Stimulated activated CD4-positive, alpha-beta T cell treated with anti-CD3 and anti-CD28 coated beads, Interleukin-1b, Interleukin-23, amount 100 ng/mL, for 48 hours (primary cell): ENCODE measurements around the gene PICK1.
"Not testable (repeated sequence)": the region's sequence is repeated elsewhere in the genome, so short reads cannot be mapped to it uniquely, and the experiment has no call there.

Source experiments
- DNase-seq: peaks from one replicate; pipeline ENCODE4 v3.0.0-alpha.2; 2020

The PICK1 gene

DNA sequence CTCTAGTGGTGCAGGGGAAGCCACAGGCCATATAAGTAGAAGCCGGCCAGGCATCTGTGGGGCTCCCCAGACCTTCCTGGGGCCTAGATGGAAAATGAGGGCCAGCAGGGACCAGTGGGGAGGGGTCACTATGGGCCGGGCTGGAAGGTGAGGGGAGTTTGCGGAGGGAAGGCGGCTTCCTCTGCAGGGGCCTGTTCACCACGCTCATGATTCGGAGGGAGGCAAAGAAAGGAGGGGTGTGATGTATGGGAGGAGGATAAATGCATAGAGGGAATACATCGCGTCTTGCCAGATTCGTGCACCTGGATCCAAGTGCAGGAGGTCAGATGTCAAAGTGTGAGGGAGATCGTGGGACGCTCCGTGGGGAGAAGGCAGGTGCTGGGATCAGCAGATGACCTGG is 19.9 kb downstream of the PICK1 start:
- no peak for DNase-seq

DNA sequence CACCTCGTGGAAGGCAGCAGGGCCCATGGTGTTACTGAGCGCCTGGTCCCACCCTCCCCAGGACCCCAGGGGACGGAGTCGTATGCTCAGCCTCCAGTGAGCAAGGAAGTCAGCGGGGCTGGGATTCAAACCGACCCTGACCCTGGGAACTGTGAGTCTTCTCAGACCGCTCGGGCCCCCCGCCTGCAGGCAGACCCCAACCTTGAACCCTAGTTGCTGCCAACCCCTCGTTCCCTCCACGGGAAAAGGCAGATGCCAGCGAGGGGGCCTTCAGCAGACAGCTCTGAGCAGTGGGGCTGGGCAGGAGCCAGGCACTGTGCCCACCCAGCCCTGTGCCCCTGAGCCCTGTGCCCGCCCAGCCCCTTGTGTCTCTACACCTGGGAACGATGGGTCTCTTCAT is 20.4 kb downstream of the PICK1 start:
- no peak for DNase-seq

DNA sequence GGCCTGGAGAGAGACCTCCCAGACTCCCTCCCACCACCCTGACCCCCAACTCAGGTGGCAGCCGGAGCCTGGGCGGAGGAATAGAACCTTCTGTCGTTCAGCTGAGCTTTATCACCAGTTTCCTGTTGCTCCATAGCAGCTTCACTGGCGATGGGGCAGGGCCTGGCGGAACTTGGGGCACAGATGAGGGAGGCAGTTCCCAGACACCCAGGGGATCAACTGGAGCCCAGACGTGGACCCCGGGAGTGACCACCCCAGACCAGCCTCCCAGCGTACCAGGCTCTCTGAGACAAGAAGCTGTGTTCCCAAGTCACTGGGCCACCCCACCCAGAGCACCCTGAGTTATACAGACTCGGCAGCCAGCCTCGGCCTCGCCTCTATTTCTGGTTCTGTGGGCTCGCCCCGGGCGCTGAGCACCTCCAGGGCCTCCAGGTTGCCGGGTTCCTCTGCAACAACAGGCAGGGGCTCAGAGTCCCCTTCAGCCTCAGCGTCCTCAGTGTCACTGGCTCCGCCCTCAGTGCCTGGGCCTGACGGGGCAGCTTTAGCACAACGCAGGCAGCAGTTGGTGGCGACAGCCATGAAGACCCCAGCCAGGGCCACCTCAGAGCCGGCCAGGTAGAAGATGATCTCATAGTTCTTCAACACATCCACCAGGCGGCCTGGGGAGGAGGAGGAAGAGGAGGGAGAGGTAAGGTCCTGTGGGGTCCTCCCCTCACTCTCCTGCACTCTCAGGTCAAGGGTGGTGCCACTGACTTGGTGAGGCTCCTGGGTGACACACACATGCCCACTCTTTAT is 21.0 kb downstream of the PICK1 start:
- DNase-seq, result no peak

DNA sequence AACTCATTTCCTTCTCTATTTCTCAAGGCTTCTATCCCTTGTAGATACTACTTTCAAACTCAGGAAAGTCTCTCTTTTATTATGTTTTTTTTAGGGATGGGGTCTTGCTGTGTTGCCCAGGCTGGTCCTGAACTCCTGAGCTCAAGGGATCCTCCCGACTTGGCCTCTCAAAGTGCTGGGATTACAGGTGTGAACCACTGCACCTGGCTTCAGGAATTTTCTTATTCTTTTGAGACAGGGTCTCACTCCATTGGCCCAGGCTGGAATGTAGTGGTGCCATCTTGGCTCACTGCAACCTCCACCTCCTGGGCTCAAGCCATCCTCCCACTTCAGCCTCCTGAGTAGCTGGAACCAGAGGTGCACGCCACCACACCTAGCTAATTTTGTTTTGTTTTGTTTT is 22.0 kb downstream of the PICK1 start:
- not testable (repeated sequence) for DNase-seq

DNA sequence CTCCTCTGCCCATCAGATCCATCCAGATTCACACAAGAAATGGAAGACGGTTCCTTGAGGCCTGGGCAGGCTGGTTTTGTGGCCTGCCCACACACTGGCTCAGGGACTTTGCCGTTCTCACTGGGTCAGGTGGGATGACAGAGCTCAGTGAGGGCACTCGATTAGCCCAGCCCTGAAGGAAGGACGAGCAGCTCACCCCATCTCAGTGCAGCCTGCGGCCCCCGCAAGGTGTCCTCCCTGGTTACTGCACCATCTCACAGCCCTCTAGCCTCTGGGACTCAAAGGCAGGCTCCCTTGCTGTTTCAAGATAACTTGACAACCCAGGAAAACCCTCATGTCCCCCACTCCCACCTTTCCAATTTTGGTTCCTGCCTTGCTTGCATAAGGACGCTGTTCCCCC is 22.6 kb downstream of the PICK1 start:
- no peak for DNase-seq

DNA sequence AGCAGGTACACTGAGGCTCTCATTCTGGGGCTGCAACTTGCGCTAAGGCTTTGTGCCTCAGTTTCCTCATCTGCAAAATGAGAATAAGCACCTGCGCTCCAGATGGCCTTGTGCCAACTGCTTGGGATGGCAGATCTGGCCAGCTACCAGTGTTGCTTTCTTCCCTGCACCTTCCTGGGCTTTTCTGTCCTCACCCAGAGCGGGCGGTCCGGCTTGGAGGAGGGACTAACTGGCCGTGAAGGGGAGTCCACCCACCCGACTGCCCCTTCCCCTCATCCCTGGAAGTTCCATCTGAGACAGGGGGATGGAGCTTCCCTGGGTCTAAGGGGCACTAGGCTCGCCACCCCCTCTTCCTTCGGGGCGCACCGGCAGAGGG is 23.3 kb downstream of the PICK1 start:
- DNase-seq, result no peak

DNA sequence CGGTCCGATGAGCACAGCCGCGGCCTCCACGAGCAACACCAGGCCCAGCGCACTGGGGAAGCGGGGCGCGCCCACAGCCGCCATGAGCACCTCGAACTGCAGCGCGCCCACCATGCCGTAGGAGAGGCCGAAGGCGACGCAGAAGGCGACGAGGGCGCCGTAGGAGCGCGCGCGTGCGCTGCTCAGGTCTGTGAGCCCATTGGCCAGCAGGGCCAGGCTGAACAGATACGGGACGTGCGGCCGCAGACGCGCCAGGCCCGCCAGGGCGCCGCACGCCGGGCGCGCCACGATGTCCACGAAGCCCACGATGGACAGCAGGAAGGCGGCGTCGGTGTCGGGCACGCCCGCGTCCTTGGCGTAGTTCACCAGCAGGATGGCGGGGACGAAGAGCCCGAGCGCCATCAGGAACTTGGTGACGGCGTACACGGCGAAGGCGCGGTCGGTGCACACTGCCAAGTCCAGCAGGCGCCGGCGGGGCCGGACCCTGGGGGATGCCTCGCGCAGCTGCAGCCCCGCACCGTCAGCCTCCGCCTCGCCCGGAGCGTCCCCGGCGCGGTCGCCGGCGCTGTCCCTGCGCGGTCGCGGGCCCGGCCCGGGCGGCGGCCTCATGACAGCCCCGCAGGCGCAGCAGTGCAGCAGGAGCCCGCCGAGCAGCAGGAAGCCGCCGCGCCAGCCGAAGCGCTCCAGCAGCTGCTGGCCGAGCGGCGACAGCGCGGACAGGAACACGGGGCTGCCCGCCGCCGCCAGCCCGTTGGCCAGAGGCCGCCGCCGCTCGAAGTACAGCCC is 23.8 kb downstream of the PICK1 start:
- DNase-seq, result no peak

DNA sequence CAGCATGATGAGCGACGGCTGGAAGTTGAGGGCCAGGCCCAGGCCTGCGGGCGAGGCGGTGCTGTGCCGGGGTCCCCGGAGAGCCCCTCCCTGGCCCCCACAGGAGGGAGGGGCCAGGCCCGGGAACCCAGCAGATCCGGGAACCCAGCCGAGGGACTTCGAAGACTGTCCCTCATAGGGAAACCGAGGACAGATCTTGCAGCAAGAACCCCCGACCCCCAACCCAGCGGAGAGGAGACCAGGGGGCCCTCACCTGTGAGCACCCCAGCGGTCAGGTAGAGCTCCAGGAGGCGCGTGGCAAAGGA is 24.4 kb downstream of the PICK1 start:
- DNase-seq, result no peak

DNA sequence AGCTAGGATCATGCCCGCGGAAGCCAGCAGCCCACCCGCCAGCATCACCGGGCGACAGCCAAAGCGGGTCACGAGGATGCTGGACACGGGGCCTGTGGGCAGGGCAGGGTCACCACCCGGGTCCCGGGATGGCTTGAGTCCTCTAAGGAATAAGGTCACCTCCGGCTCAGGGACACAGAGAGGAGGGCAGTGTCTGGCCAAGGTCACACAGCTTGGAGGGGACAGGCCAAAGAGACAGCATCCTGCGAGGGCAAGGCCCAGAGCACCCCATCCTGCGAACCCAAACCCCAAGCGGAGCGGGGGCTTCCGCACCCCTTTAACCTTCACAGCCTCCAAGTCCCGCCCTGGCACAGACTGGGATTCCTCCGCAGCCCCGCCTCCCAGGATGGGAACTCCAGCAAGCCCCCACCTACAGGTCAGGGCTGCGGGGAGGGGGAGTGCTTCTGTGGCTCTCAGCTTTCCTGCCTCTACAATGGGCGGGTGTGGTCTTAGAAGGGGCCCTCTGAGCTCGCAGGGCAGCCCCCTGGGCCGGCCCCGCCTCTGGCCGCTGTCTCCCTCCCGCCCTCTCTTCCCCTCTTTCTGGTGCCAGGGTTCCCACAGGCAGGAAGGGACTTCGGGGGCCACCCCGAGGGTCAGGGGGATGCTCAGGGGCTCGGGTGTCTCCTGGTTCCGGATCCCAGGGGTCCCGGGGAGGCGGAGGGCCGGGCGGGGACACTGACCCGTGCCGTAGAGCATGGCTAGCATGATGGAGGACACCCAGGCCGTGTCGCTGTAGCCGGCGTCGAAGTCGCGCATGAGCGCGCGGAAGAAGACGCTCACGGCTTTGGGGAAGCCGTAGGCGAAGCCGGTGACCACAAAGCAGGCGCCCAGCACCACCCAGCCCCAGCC is 25.0 kb downstream of the PICK1 start:
- no peak for DNase-seq

DNA sequence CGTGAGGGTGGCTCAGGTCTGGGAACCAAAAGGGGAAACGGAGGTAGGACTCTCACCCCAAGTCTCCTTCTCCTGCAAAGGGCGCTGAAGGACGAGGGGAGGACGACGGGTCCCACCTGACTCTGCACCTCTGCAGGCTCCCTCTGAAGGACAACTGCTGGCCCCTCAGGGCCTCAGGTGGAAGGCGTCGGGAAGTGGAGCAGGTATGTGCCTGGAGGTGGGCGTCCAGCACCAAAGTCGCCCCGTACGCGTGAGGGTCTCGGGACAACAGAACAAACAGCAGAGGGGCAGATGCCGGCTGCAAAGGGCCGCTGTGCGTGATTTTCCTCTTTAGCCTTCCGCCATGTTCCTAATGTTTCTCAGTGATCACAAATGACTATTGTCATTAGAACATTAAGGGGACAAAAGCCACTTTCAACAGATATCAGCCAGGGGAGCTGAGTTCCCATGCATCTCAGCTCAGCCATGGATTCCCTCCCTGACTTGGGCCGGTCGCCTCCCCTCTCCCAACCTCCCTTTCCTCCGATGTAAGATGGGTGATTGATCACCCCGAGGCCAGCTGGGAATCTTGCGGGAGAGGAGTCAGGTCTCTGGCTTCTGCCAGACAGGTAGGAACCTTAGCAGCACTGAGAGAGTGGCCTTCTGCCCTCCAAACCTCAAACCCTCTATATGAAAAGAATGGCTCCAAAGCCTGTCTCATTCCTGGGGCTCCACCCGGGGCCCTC is 25.9 kb downstream of the PICK1 start:
- no peak for DNase-seq

DNA sequence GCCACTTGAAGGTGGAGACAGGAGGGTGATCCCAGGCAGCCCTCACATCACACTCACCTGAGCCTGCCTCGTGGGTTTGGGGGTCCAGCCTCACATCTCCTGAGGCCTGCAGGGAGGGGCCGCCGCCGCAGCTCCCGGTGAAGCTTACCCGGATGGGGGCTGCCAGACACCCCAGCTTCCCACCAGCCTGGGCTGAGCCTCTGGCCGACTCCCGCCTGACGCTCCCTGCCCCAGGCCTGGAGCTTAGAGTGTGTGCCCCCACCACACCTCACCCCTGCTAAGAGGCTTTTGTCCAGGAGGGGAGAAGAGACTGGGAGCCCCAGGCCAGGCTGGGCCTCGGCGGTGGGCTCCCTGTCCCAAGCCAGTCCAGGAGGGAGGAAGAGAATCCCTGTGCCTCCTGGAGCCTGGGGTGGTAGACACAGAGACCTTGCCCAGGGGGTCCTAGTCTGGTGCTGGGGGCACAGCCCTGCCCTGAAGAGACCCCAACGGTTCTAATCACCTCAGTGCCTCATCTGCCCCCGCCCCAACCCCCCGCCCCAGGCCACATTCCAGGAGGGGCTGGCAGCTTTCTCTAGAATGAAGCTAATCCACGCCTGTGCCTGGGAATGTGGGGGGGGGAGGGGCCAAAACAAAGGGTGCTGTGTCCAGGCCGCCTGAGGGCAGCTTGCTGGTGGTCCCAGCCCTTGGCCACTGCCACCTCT is 26.9 kb downstream of the PICK1 start, which contains the start of gene SLC16A8:
Gene SLC16A8 (minus strand): TSS at position 254 of the 701 bp plus-strand sequence. CDS start 1,311 bp downstream, outside the sequence.
- DNase-seq, result no peak

DNA sequence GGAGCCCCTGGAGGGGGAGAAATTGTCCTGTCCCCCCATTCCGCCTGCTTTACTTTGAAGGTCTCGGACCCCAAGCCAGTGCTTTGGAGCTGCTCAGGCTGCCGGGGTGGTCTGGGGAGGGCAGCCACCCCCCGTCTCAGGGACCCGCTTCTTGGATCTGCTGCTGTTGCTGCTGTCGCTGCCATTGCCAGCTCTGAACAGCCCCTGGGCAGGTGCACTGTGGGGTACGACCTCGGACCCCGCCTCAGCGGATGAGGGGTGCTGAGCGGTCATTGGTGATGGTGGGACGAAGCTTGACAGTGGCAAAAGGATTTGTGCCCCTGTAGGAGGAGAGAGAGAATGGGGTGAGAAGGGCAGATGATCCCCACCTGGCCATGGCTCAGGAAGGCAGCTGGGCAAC is 27.9 kb downstream of the PICK1 start:
- no peak for DNase-seq

DNA sequence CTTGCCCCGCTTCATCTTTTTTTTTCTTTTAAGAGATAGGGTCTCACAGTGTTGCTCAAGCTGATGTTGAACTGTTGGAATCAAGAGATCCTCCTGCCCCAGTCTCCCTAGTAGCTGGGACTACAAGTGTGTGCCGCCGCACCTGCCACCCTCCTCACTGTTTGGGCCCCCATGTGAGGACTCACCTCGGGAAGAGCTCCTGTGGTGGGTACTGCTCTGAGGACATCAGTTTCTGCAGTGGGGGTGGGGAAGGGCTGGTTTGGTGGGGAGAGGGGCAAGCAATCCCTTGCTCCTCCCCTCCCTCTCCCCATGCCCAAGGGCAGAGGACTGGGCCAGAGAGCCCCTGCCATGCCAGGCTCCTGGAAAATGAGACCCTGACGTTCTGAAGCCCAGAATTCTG is 28.3 kb downstream of the PICK1 start:
- DNase-seq, result no peak

DNA sequence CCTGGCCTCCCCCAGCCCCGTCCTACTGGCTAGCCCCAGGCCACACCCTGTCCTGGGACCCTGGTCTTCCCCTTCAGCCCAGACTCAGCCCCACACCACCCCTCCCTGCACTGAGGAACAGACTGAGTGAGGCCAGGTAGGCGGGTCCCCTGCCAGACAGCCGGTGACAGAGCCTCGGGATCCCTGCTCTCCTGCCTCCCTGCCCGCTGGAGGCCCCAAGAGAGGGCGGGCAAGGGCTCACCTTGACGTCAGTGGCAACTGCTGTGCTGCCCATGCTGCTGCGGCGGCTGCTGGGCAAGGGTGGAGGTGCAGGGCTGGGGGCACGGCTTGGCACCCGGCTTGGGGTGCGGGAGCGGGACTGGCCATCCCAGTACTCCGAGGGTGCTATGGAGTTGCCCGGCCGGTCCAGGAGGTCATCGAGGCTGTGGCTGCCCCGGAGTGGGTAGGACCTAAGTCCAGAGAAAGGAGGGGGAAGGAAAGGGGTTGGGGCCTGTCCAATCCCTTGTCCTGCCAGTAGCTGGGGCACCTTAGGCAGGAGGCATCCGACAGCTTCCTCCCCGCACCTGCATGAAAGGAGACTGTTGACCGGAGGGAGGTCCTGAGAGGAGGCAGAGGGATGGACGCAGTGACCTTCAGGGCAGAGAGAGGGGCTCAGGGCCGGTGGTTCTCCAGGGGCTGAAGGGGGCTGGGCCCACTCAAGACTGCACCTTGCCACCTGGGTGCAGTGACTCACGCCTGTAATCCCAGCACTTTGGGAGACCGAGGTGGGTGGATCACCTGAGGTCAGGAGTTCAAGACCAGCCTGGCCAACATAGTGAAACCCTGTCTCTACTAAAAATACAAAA is 29.0 kb downstream of the PICK1 start:
- DNase-seq, result no peak

DNA sequence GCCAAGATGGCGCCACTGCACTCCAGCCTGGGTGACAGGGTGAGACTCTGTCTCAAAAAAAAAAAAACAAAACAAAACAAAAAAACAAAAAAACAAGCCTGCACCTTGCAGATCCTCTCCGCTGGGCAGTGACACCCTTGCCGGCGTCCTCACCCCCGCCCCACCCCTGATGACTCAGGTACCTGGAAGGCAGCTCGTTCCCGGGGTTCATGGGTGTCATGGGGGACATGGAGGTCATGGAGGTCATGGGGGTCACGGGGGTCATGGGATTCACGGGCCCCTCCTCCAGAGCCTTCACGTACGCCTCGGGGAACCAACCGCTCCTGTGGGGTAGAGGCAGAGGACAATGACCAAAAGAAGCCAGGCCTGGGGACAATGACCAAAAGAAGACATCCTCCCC is 29.7 kb downstream of the PICK1 start:
- DNase-seq, result no peak

DNA sequence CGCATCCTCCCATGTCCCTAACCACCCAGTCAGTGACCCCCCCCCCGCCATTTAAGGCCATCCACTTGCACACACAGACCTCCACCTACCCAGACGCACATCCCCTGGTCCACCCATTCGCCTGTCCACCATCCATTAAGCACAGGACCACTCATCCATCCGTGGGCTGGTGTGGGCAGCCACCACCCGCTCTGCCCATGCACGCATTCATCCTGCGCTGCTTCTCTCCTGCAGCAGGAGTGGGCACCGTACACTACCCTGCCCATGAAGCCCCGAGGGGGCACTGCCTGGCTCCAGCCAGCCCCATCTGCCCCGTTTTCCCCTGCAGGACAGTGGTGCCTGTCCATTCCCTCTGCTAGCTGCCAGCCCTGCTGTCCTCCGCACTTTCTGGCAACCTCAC is 30.7 kb downstream of the PICK1 start:
- no peak for DNase-seq

DNA sequence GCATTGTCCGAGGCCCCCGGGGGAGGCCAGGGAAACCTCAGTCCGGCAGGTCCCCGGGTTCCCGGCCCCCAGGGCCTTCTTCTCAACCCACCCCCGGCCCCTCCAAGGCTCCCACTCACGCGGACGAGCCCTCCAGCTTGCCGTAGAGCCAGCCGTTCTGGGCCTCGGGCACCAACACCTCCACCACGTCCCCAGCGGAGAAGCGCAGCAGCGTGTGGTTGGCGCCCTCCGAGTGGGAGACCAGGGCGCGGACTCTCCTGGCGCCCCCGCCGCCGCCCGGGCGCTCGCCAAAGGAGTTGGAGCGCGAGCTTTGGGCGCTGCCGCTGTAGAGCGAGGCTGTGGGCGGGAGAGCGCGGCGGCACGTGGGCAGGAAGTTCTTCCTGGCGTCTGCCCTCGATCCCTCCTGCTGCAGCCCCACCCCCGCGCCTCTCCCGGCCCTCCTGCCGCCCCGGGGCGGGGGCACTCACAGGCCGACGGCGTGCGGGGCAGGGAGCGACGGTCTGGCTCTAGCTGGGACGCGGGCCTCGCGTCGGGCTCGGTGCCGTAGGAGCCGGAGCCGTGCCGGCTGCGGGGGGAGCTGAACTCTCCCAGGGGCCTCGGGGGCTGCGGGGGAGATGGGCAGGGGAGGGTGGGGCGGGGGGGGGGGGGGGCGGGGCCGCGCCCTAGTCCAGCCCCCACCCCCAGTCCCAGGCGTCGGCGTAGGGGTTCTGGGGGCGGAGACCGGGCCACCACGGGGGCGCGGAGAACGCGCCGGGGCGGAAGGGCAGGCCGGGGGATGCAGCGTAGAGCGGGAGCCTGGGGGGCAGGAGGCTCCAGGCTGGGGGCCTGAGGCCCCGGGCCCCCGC is 31.6 kb downstream of the PICK1 start:
- no peak for DNase-seq

DNA sequence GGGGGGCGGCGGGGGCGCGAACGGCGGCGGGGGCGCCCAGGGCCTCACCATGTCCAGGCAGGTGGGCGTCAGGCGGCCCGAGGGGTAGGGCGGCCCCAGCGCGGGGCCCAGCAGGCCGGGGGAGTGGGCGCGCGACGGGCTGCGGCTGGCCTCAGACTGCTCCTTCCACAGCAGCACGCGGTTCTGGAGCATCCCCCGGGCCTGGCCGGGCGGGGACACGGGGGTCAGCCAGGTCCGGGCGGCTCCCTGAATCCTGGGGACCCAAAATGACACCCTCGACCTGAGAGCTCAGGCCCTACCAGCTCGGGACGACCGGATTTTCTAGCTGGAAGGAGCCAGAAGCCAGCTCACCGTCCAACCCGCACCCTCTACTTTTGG is 32.3 kb downstream of the PICK1 start:
- DNase-seq, result no peak

DNA sequence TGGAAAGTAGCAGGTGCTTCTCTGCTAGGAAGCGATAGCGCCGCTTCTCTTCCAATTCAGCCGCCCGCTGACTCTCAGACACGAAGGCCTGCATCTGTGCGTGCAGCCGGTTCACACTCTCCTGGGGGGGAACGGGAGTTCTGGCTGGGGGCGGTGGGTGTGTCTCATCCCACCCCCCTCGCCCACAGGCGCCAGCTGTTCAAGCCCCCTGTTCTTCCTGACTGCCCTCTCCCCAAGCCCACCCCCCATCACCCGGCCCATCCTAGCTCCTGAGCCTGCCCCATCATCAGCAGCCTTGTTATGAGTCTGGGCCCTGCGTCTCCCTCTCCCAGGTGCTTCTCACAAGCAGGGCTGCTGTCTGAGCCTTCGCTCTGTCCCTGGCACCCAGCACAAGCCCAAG is 39.9 kb downstream of the PICK1 start:
- no peak for DNase-seq
